Measurements from ENCODE around the gene IL37.
"Not testable (repeated sequence)": the region's sequence is repeated elsewhere in the genome, so short reads cannot be mapped to it uniquely, and the experiment has no call there.

The IL37 gene

GRCh38 chr2:112924821-112925220 is 13.9 kb downstream of the IL37 start:
- no peaks in the 10 kb centered on the region for H3K36me3 ChIP-seq (ENCODE audit: control insufficient read depth, low read length)
- H3F3A ChIP-seq (ENCODE audit: control insufficient read depth, insufficient read depth), result no peaks in the 10 kb centered on the region

DNA sequence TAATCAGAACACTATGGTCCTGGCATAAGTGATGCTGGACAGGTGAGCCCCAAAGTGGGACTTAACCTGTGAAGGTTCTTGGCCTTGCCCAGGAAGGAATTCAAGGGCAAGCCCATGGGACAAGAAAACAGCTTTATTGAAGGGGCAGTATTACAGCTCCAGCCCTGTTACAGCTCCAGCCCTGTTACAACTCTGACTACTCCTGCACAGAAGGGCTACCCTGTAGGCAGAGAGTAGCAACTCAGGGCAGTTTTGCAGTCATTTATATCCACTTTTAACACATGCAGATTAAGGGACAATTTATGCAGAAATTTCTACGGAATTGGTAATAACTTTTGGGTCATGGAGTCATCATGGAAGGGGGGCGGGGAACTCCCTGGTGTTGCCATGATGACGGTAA is 15.7 kb downstream of the IL37 start:
- no peaks in the 10 kb centered on the region for H3K9me3 ChIP-seq (ENCODE audit: control insufficient read depth, insufficient read depth, low read length)
- H3K4me3 ChIP-seq (ENCODE audit: low read length), result no peak overlapping the region
- no peaks in the 10 kb centered on the region for H4K20me1 ChIP-seq (ENCODE audit: control insufficient read depth, insufficient read depth, low read depth, low read length)
- H3K36me3 ChIP-seq (ENCODE audit: control insufficient read depth, low read length), result no peaks in the 10 kb centered on the region
- H3K79me2 ChIP-seq (ENCODE audit: control insufficient read depth, low read length), result no peaks in the 10 kb centered on the region
- H3K9me2 ChIP-seq (replicated peaks; ENCODE audit: control insufficient read depth, low read length), result no peaks in the 10 kb centered on the region
- no peak for TF ChIP-seq EZH2phosphoT487 (IDR thresholded peaks at IDR 0.05; ENCODE audit: borderline replicate concordance, low read length)
- TF ChIP-seq, protein P1, sequence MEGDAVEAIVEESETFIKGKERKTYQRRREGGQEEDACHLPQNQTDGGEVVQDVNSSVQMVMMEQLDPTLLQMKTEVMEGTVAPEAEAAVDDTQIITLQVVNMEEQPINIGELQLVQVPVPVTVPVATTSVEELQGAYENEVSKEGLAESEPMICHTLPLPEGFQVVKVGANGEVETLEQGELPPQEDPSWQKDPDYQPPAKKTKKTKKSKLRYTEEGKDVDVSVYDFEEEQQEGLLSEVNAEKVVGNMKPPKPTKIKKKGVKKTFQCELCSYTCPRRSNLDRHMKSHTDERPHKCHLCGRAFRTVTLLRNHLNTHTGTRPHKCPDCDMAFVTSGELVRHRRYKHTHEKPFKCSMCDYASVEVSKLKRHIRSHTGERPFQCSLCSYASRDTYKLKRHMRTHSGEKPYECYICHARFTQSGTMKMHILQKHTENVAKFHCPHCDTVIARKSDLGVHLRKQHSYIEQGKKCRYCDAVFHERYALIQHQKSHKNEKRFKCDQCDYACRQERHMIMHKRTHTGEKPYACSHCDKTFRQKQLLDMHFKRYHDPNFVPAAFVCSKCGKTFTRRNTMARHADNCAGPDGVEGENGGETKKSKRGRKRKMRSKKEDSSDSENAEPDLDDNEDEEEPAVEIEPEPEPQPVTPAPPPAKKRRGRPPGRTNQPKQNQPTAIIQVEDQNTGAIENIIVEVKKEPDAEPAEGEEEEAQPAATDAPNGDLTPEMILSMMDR (IDR thresholded peaks at IDR 0.05; ENCODE audit: low read depth, low read length, poor library complexity, severe bottlenecking), result no peak
- H3K4me2 ChIP-seq (ENCODE audit: low read length), result no peak overlapping the region
- no peak overlapping the region for H3K27ac ChIP-seq (ENCODE audit: low read depth, low read length)
- H3F3A ChIP-seq (ENCODE audit: control insufficient read depth, insufficient read depth), result no peaks in the 10 kb centered on the region
- no peaks in the 10 kb centered on the region; the same call in 1 of the 2 replicates for H3K27me3 ChIP-seq (ENCODE audit: control insufficient read depth, low read length)
- no peaks in the 10 kb centered on the region for H3K4me1 ChIP-seq (ENCODE audit: control insufficient read depth, low read length)

More at GRCh38 chr2:112924821-112925220, 13.9 kb downstream of the IL37 start:
- Histone ChIP-seq H3K4me1 (ENCODE audit: control insufficient read depth, low read length) (no peaks in the 10 kb centered on the region), H4K20me1 (ENCODE audit: control insufficient read depth, insufficient read depth, low read depth, low read length) (no peaks in the 10 kb centered on the region), H3K27me3 (ENCODE audit: control insufficient read depth, low read length) (peaks cover under 1% of the 10 kb centered on the region; the same call in 1 of the 2 replicates), H3K9me3 (ENCODE audit: control insufficient read depth, insufficient read depth, low read length) (no peaks in the 10 kb centered on the region), H3K4me2 (ENCODE audit: low read length) (no peak overlapping the region), H3K9me2 (replicated peaks; ENCODE audit: control insufficient read depth, low read length) (no peaks in the 10 kb centered on the region), H3K27ac (ENCODE audit: low read depth, low read length) (no peak overlapping the region), H3K4me3 (ENCODE audit: low read length) (no peak overlapping the region), H3K79me2 (ENCODE audit: control insufficient read depth, low read length) (no peaks in the 10 kb centered on the region)
- TF ChIP-seq, protein P1 (IDR thresholded peaks at IDR 0.05; ENCODE audit: low read depth, low read length, poor library complexity, severe bottlenecking), result no peak
- TF ChIP-seq EZH2phosphoT487 (IDR thresholded peaks at IDR 0.05; ENCODE audit: borderline replicate concordance, low read length), result no peak

GRCh38 chr2:112927745-112928144 is 16.8 kb downstream of the IL37 start:
- Histone ChIP-seq H3K79me2 (ENCODE audit: control insufficient read depth, low read length) (no peaks in the 10 kb centered on the region), H3K4me2 (ENCODE audit: low read length) (no peak overlapping the region), H3K27me3 (ENCODE audit: control insufficient read depth, low read length) (no peaks in the 10 kb centered on the region; the same call in 1 of the 2 replicates), H3F3A (ENCODE audit: control insufficient read depth, insufficient read depth) (no peaks in the 10 kb centered on the region), H3K9me2 (replicated peaks; ENCODE audit: control insufficient read depth, low read length) (no peaks in the 10 kb centered on the region), H3K9me3 (ENCODE audit: control insufficient read depth, insufficient read depth, low read length) (no peaks in the 10 kb centered on the region), H3K4me1 (ENCODE audit: control insufficient read depth, low read length) (no peaks in the 10 kb centered on the region), H3K4me3 (ENCODE audit: low read length) (no peak overlapping the region), H3K36me3 (ENCODE audit: control insufficient read depth, low read length) (no peaks in the 10 kb centered on the region), H4K20me1 (ENCODE audit: control insufficient read depth, insufficient read depth, low read depth, low read length) (no peaks in the 10 kb centered on the region), H3K27ac (ENCODE audit: low read depth, low read length) (no peak overlapping the region)
- TF ChIP-seq EZH2phosphoT487 (IDR thresholded peaks at IDR 0.05; ENCODE audit: borderline replicate concordance, low read length), result no peak

DNA sequence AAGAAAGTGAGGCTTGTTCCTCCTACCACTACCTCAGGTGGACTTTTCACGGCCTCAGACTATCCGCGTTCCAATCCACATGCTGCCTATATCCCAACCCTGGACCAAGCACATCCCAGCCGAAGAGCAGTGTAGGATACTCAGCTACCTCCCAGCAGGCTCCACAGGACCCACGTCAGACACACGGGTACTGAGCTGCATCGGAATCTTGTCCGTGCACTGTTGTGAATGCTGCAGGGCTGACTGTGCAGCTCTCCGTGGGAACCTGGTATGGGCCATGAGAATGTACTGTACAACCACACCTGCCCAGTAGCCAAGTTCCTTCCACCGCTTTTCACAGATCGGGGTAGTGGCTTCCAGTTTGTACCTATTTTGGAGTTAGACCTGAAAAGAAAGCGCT is 22.3 kb downstream of the IL37 start:
- Histone ChIP-seq H3K27ac (ENCODE audit: low read depth, low read length) (no peak overlapping the region), H3K4me3 (ENCODE audit: low read length) (no peak overlapping the region), H3K4me1 (ENCODE audit: control insufficient read depth, low read length) (no peaks in the 10 kb centered on the region), H3K4me2 (ENCODE audit: low read length) (no peak overlapping the region), H3K79me2 (ENCODE audit: control insufficient read depth, low read length) (no peaks in the 10 kb centered on the region), H3F3A (ENCODE audit: control insufficient read depth, insufficient read depth) (no peaks in the 10 kb centered on the region), H4K20me1 (ENCODE audit: control insufficient read depth, insufficient read depth, low read depth, low read length) (no peaks in the 10 kb centered on the region), H3K9me2 (replicated peaks; ENCODE audit: control insufficient read depth, low read length) (no peaks in the 10 kb centered on the region), H3K36me3 (ENCODE audit: control insufficient read depth, low read length) (no peaks in the 10 kb centered on the region), H3K27me3 (ENCODE audit: control insufficient read depth, low read length) (peaks cover 15% of the 10 kb centered on the region), H3K9me3 (ENCODE audit: control insufficient read depth, insufficient read depth, low read length) (no peaks in the 10 kb centered on the region)
- no peak for TF ChIP-seq EZH2phosphoT487 (IDR thresholded peaks at IDR 0.05; ENCODE audit: borderline replicate concordance, low read length)
- TF ChIP-seq, protein P1 (IDR thresholded peaks at IDR 0.05; ENCODE audit: low read depth, low read length, poor library complexity, severe bottlenecking), result no peak

- not testable (repeated sequence) for H3K79me2 ChIP-seq (ENCODE audit: control insufficient read depth, low read length); H3K4me1 ChIP-seq (ENCODE audit: control insufficient read depth, low read length); H3K4me3 ChIP-seq (ENCODE audit: low read length); H3K27ac ChIP-seq (ENCODE audit: low read depth, low read length); H4K20me1 ChIP-seq (ENCODE audit: control insufficient read depth, insufficient read depth, low read depth, low read length); H3K9me3 ChIP-seq (ENCODE audit: control insufficient read depth, insufficient read depth, low read length); H3K9me2 ChIP-seq (replicated peaks; ENCODE audit: control insufficient read depth, low read length); H3K36me3 ChIP-seq (ENCODE audit: control insufficient read depth, low read length); H3K4me2 ChIP-seq (ENCODE audit: low read length); H3F3A ChIP-seq (ENCODE audit: control insufficient read depth, insufficient read depth)
- peaks cover 15% of the 10 kb centered on the region for H3K27me3 ChIP-seq (ENCODE audit: control insufficient read depth, low read length)
These were observed 23.2 kb downstream of the IL37 start for GRCh38 chr2:112934117-112934516.
